NCI-H1092 (cell line): Measurements from ENCODE around the gene VWC2.

Experiments
- DNase-seq: peaks from one replicate; lab custom pipeline; 2025; lab: John Stamatoyannopoulos, UW

The VWC2 gene

GRCh38 chr7:49773218-49773935 lies at the start of gene VWC2:
Gene VWC2, plus strand, starts transcription at chr7:49773638. Its CDS starts 1,798 bp downstream, at chr7:49775436.
- DNase-seq, result no peak

- DNase-seq, result no peak
These were observed 49.4 kb upstream of the VWC2 start for GRCh38 chr7:49724071-49724470.

GRCh38 chr7:49731836-49732235 lies 41.6 kb upstream of the VWC2 start:
- DNase-seq, result no peak

GRCh38 chr7:49762666-49763065 lies 10.8 kb upstream of the VWC2 start:
- no peak for DNase-seq

GRCh38 chr7:49763791-49764190 lies 9.6 kb upstream of the VWC2 start:
- no peak for DNase-seq

GRCh38 chr7:49766966-49767365 lies 6.5 kb upstream of the VWC2 start:
- no peak for DNase-seq

GRCh38 chr7:49767719-49768118 lies 5.7 kb upstream of the VWC2 start:
- no peak for DNase-seq

- DNase-seq, result no peak
These were observed 5.2 kb upstream of the VWC2 start for GRCh38 chr7:49768254-49768653.

GRCh38 chr7:49768835-49769234 lies 4.6 kb upstream of the VWC2 start:
- no peak for DNase-seq

GRCh38 chr7:49769285-49769857 lies 4.1 kb upstream of the VWC2 start:
- DNase-seq, result no peak

GRCh38 chr7:49770838-49771237 lies 2.6 kb upstream of the VWC2 start:
- DNase-seq, result no peak

- DNase-seq, result no peak
These were observed 1.8 kb upstream of the VWC2 start for GRCh38 chr7:49771427-49772176.

- no peak for DNase-seq
These were observed 571 bp upstream of the VWC2 start for GRCh38 chr7:49772916-49773217.

- DNase-seq, result no peak
These were observed 559 bp downstream of the VWC2 start for GRCh38 chr7:49773936-49774458.

GRCh38 chr7:49774459-49775064 lies 1.1 kb downstream of the VWC2 start:
- no peak for DNase-seq

GRCh38 chr7:49775065-49775948 lies 1.9 kb downstream of the VWC2 start:
- DNase-seq, result no peak

- DNase-seq, result no peak
These were observed 2.6 kb downstream of the VWC2 start for GRCh38 chr7:49775949-49776443.

GRCh38 chr7:49776994-49777393 lies 3.6 kb downstream of the VWC2 start:
- no peak for DNase-seq

GRCh38 chr7:49778731-49779270 lies 5.4 kb downstream of the VWC2 start:
- DNase-seq, result no peak

- no peak for DNase-seq
These were observed 7.5 kb downstream of the VWC2 start for GRCh38 chr7:49780953-49781352.

GRCh38 chr7:49781996-49782395 lies 8.6 kb downstream of the VWC2 start:
- no peak for DNase-seq
